Mesenchymal stem cell (in vitro differentiated cells and primary cell): ENCODE measurements around the gene DEF6.

ENCODE experiments used
- DNase-seq: peaks from one replicate; pipeline ENCODE4 v3.0.0-alpha.2; 2013
- H2AFZ ChIP-seq: one replicate; pipeline ENCODE4 v1.6.1; 2013; ENCODE audit warnings: low read depth, mild to moderate bottlenecking, control low read depth, inconsistent platforms, low read length, moderate library complexity
- H2AK5ac ChIP-seq: 2 replicates; pipeline ENCODE4 v1.6.1; 2013; ENCODE audit warnings: low read length, moderate library complexity, mild to moderate bottlenecking, inconsistent platforms; ENCODE audit not compliant: severe bottlenecking
- H2BK120ac ChIP-seq: one replicate; pipeline ENCODE4 v1.6.1; 2013; ENCODE audit warnings: low read depth, mild to moderate bottlenecking, inconsistent platforms, low read length, moderate library complexity
- H2BK12ac ChIP-seq, 2 experiments: one replicate each; pipeline ENCODE4 v1.6.1; 2013; ENCODE audit warnings: inconsistent platforms in 2 of 2, low read length in 2 of 2, mild to moderate bottlenecking in 2 of 2, moderate library complexity in 2 of 2, control low read depth in 1 of 2
- H2BK15ac ChIP-seq: one replicate; pipeline ENCODE4 v1.6.1; 2013; ENCODE audit warnings: mild to moderate bottlenecking, low read depth, inconsistent platforms; ENCODE audit not compliant: poor library complexity, severe bottlenecking
- H2BK5ac ChIP-seq: 2 replicates; pipeline ENCODE4 v1.6.1; 2013; ENCODE audit warnings: low read depth, mild to moderate bottlenecking, low read length, control low read depth, inconsistent platforms; ENCODE audit not compliant: poor library complexity, severe bottlenecking
- H3K14ac ChIP-seq, 2 experiments: one replicate each; pipeline ENCODE4 v1.6.1; 2013; ENCODE audit warnings: inconsistent platforms in 2 of 2, low read length in 2 of 2, control low read depth in 1 of 2, mild to moderate bottlenecking in 1 of 2, moderate library complexity in 1 of 2
- H3K18ac ChIP-seq, 2 experiments: one replicate each; pipeline ENCODE4 v1.6.1; 2013; ENCODE audit warnings: inconsistent platforms in 2 of 2, low read length in 2 of 2, control low read depth in 1 of 2, low read depth in 1 of 2, mild to moderate bottlenecking in 1 of 2
- H3K23ac ChIP-seq, 2 experiments: one replicate each; pipeline ENCODE4 v1.6.1; 2013; ENCODE audit warnings: inconsistent platforms in 2 of 2, low read length in 2 of 2, mild to moderate bottlenecking in 2 of 2, moderate library complexity in 2 of 2, control low read depth in 1 of 2
- H3K27ac ChIP-seq: 2 replicates; pipeline ENCODE4 v1.5.1; 2013; ENCODE audit warnings: mild to moderate bottlenecking, moderate library complexity, low read length, control low read depth, inconsistent platforms; ENCODE audit not compliant: poor library complexity, severe bottlenecking
- H3K27me3 ChIP-seq, 2 experiments: 2 replicates each; pipeline versions ENCODE4 v1.6.1 to v1.7.0; 2013; ENCODE audit warnings: low read length in 2 of 2, mild to moderate bottlenecking in 2 of 2, moderate library complexity in 2 of 2, control low read depth in 1 of 2, inconsistent platforms in 1 of 2; ENCODE audit not compliant: control insufficient read depth in 1 of 2, insufficient read depth in 1 of 2
- H3K36me3 ChIP-seq, 2 experiments: 2 replicates each; pipeline versions ENCODE4 v1.6.1 to v1.7.0; 2013; ENCODE audit warnings: low read length in 2 of 2, control low read depth in 1 of 2, inconsistent platforms in 1 of 2, low read depth in 1 of 2, mild to moderate bottlenecking in 1 of 2; ENCODE audit not compliant: insufficient read depth in 2 of 2, control insufficient read depth in 1 of 2
- H3K4ac ChIP-seq, 2 experiments: one replicate each; pipeline ENCODE4 v1.6.1; 2013; ENCODE audit warnings: inconsistent platforms in 2 of 2, low read length in 2 of 2, mild to moderate bottlenecking in 2 of 2, moderate library complexity in 2 of 2, control low read depth in 1 of 2, low read depth in 1 of 2
- H3K4me1 ChIP-seq: 2 replicates; pipeline ENCODE4 v1.6.1; 2013; ENCODE audit warnings: low read depth, low read length, control low read depth; ENCODE audit not compliant: control insufficient read depth, insufficient read depth
- H3K4me2 ChIP-seq: 2 replicates; pipeline ENCODE4 v1.6.1; 2013; ENCODE audit warnings: low read length, mild to moderate bottlenecking, inconsistent platforms; ENCODE audit not compliant: poor library complexity, severe bottlenecking
- H3K4me3 ChIP-seq, 2 experiments: 2 replicates each; pipeline versions ENCODE4 v1.5.1 to v1.7.0; 2013; ENCODE audit warnings: low read length in 2 of 2, mild to moderate bottlenecking in 2 of 2, control low read depth in 1 of 2, low read depth in 1 of 2; ENCODE audit not compliant: insufficient read depth in 1 of 2
- H3K79me1 ChIP-seq: replicated peaks from 2 replicates; pipeline ENCODE4 v1.6.1; 2013; ENCODE audit warnings: mild to moderate bottlenecking, control low read depth, low read length, inconsistent platforms; ENCODE audit not compliant: poor library complexity, severe bottlenecking
- H3K9ac ChIP-seq: 2 replicates; pipeline ENCODE4 v1.7.0; 2013; ENCODE audit warnings: mild to moderate bottlenecking, low read length, moderate library complexity
- H3K9me3 ChIP-seq: 2 replicates; pipeline ENCODE4 v1.7.0; 2013; ENCODE audit warnings: mild to moderate bottlenecking, low read length; ENCODE audit not compliant: control insufficient read depth
- H4K8ac ChIP-seq: one replicate; pipeline ENCODE4 v1.6.1; 2013; ENCODE audit warnings: inconsistent platforms, mild to moderate bottlenecking, low read length, moderate library complexity
- H4K91ac ChIP-seq: one replicate; pipeline ENCODE4 v1.6.1; 2013; ENCODE audit warnings: mild to moderate bottlenecking, low read length, inconsistent platforms
- WGBS: methylation state at CpG from one replicate; pipeline ENCODE4 v1.1.7; 2013; ENCODE audit warnings: mixed read lengths; 5-methylcytosine and 5-hydroxymethylcytosine counted together

The DEF6 gene

DNA sequence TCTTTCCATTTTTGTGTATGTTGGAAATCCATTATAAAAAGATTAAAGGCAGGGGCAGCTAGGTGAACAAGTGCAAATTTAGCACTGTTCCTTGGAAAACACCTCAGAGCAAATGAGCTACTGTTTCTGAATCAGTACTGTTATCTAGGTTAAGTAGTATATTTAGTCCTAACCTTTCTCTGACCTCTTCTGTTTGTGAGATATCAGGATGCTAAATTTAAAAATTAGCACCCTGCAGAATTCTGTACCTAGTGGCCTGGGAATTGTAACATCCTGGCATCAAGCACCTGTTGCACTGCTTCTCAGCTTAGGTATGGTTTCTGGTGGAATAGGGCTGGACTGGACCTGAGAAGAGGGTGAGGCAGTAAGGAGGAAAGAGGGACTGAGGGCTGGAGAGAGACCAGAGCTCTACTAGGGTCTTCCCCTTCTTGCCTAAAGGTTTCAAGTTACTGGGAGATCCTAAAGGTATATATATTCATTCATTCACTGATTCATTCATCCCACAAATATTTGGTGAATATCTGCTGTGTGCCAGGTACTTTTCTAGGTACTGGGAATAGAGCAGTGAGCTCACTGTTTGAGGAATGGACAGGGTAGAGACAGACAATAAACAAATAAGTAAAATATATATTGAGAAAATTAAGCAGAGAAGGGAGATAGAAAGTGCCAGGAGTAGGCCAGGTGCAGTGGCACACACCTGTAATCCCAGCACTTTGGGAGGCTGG is 32.9 kb upstream of the DEF6 start:
- Histone ChIP-seq H3K4ac (no peak overlapping the region), H2BK5ac (no peak overlapping the region), H3K18ac (no peak overlapping the region), H3K4me2 (no peak overlapping the region), H3K4me3 (no peak overlapping the region), H3K4me1 (peaks cover 5% of the 10 kb centered on the region), H3K14ac (no peak overlapping the region), H2BK12ac (no peak overlapping the region), H2BK120ac (no peak overlapping the region), H3K23ac (no peak overlapping the region), H2AK5ac (no peak overlapping the region), H2BK15ac (no peak overlapping the region), H3K36me3 (peaks cover 2 to 3% of the 10 kb centered on the region in 2 experiments), H4K8ac (no peak overlapping the region), H3K9ac (no peak overlapping the region), H3K79me1 (peaks cover 21% of the 10 kb centered on the region), H3K27me3 (no peaks in the 10 kb centered on the region), H3K9me3 (no peaks in the 10 kb centered on the region), H4K91ac (no peak overlapping the region), H3K27ac (no peak overlapping the region), H2AFZ (no peak overlapping the region)
- no peak for DNase-seq

- no peak overlapping the region for H2AK5ac ChIP-seq
- H3K4me2 ChIP-seq, result no peak overlapping the region
- H3K27me3 ChIP-seq, result no peaks in the 10 kb centered on the region
- no peak overlapping the region for H4K8ac ChIP-seq
- H3K14ac ChIP-seq, result no peak overlapping the region
- DNase-seq, result no peak
- H3K18ac ChIP-seq, result no peak overlapping the region
- H3K9me3 ChIP-seq, result no peaks in the 10 kb centered on the region
- no peak overlapping the region for H2BK120ac ChIP-seq
- no peak overlapping the region for H2AFZ ChIP-seq
- no peak overlapping the region for H2BK5ac ChIP-seq
- no peak overlapping the region for H3K9ac ChIP-seq
- H3K4me1 ChIP-seq, result peaks cover 1% of the 10 kb centered on the region
- no peak overlapping the region for H3K4me3 ChIP-seq
- 98% methylated on average over 2 of the region's 2 CpGs for WGBS
- H2BK15ac ChIP-seq, result no peak overlapping the region
- H3K36me3 ChIP-seq, result peaks cover 3% of the 10 kb centered on the region in 2 experiments
- H3K79me1 ChIP-seq, result peaks cover 20% of the 10 kb centered on the region
- no peak overlapping the region for H3K27ac ChIP-seq
- no peak overlapping the region for H4K91ac ChIP-seq
- no peak overlapping the region for H2BK12ac ChIP-seq
- H3K23ac ChIP-seq, result no peak overlapping the region
- no peak overlapping the region for H3K4ac ChIP-seq
Observed at GRCh38 chr6:35265523-35265922, 32.1 kb upstream of the DEF6 start.

DNA sequence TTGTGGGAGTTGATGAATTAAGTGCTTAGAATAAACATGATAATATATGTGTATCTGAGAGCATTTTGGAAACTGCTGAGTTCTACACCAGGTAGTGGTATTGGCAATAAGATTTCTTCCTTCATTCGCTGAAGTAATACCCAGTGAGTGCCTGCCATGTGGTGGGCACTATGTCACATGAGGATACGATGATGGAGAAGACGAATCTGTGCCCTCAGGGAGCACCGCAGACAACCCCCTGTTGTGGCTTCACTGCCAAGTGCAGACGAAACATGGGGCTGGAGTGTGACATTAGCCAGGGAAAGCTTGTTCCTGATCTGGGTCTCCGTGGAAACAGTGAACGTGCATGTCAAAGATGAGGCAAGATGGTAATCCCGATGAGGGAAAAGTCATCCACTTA is 30.2 kb upstream of the DEF6 start:
- Histone ChIP-seq H3K4ac (no peak overlapping the region), H4K91ac (no peak overlapping the region), H2AFZ (no peak overlapping the region), H3K4me3 (no peak overlapping the region), H2BK12ac (no peak overlapping the region), H4K8ac (no peak overlapping the region), H3K27ac (no peak overlapping the region), H2AK5ac (no peak overlapping the region), H3K4me2 (no peak overlapping the region), H3K36me3 (peaks cover 3% of the 10 kb centered on the region in 2 experiments), H2BK120ac (no peak overlapping the region), H3K9me3 (no peaks in the 10 kb centered on the region), H3K79me1 (peaks cover 26% of the 10 kb centered on the region), H2BK5ac (no peak overlapping the region), H3K27me3 (no peaks in the 10 kb centered on the region), H2BK15ac (no peak overlapping the region), H3K18ac (no peak overlapping the region), H3K9ac (no peak overlapping the region), H3K14ac (peak overlapping the region in 1 of 2 experiments; percentile 53), H3K23ac (no peak overlapping the region), H3K4me1 (peaks cover 1% of the 10 kb centered on the region)
- WGBS, result 84% methylated on average over 8 of the region's 8 CpGs
- DNase-seq, result peak; percentile 37

- H4K91ac ChIP-seq, result no peak overlapping the region
- no peak overlapping the region for H3K4me2 ChIP-seq
- DNase-seq, result no peak
- H3K27me3 ChIP-seq, result no peaks in the 10 kb centered on the region
- peaks cover 29% of the 10 kb centered on the region for H3K79me1 ChIP-seq
- no peak overlapping the region for H2BK15ac ChIP-seq
- no peak overlapping the region for H3K27ac ChIP-seq
- no peak overlapping the region for H3K9ac ChIP-seq
- H2BK5ac ChIP-seq, result no peak overlapping the region
- no peak overlapping the region for H2AK5ac ChIP-seq
- H4K8ac ChIP-seq, result no peak overlapping the region
- no peak overlapping the region for H3K23ac ChIP-seq
- no peak overlapping the region for H3K4me3 ChIP-seq
- WGBS, result 67% methylated on average over 1 of the region's 2 CpGs
- H2AFZ ChIP-seq, result no peak overlapping the region
- no peak overlapping the region for H2BK12ac ChIP-seq
- no peak overlapping the region for H3K14ac ChIP-seq
- no peak overlapping the region for H3K4ac ChIP-seq
- H2BK120ac ChIP-seq, result no peak overlapping the region
- no peaks in the 10 kb centered on the region for H3K9me3 ChIP-seq
- no peaks in the 10 kb centered on the region for H3K4me1 ChIP-seq
- H3K36me3 ChIP-seq, result peaks cover 3 to 5% of the 10 kb centered on the region in 2 experiments
- no peak overlapping the region for H3K18ac ChIP-seq
Observed at GRCh38 chr6:35267897-35268296, 29.7 kb upstream of the DEF6 start.
